HCT116 (cell line): ENCODE results near the gene TMEM26.

Source experiments
- CTCF ChIP-seq, 3 experiments: fragments of 200-600 bp in 1 of 3; sonication (generic) in 1 of 3; IDR thresholded peaks in 2 of 3; conservative IDR thresholded peaks in 1 of 3; 2 replicates each; pipeline ENCODE4 v1.5.1; 2012 to 2017; ENCODE audit warnings: low read depth in 2 of 3, low read length in 2 of 3, antibody characterized with exemption in 1 of 3, borderline replicate concordance in 1 of 3, control low read depth in 1 of 3, mild to moderate bottlenecking in 1 of 3, mixed read lengths in 1 of 3, mixed run types in 1 of 3, moderate library complexity in 1 of 3; ENCODE audit not compliant: insufficient read depth in 1 of 3
- EZH2 ChIP-seq: fragments of 200-600 bp; sonication (generic); IDR thresholded peaks from 2 replicates; pipeline ENCODE4 v1.6.1; 2017; ENCODE audit warnings: antibody characterized with exemption, mixed run types
- MAX ChIP-seq: IDR thresholded peaks from 2 replicates; pipeline ENCODE4 v1.6.1; 2012
- POLR2AphosphoS5 ChIP-seq: IDR thresholded peaks from 2 replicates; pipeline ENCODE4 v1.6.1; 2011; ENCODE audit warnings: mild to moderate bottlenecking, low read depth, low read length, moderate library complexity
- REST ChIP-seq: IDR thresholded peaks from 2 replicates; pipeline ENCODE4 v1.6.1; 2012; ENCODE audit warnings: low read depth
- SIN3A ChIP-seq: IDR thresholded peaks from 2 replicates; pipeline ENCODE4 v1.6.1; 2012; ENCODE audit warnings: low read depth
- ZNF274 ChIP-seq: fragments of 200-500 bp; sonication (Bioruptor generic); IDR thresholded peaks from 2 replicates; pipeline ENCODE4 v1.6.1; 2014; ENCODE audit warnings: mild to moderate bottlenecking, low read depth, low read length, inconsistent platforms

GRCh38 chr10:61406736-61407135 is 46.4 kb downstream of the TMEM26 start:
- TF ChIP-seq CTCF (IDR thresholded peaks at IDR 0.05 in 2 of 3, conservative IDR thresholded peaks at IDR 0.05 in 1 of 3; ENCODE audit: borderline replicate concordance in 1 of 3, insufficient read depth in 1 of 3, low read depth in 2 of 3, low read length in 2 of 3) (no peak), EZH2 (no peak), SIN3A (no peak), ZNF274 (no peak), POLR2AphosphoS5 (no peak), REST (no peak), MAX (no peak)
